ENCODE results near the gene ZFY. TPM values are rescaled to one million over a fixed set of nuclear protein-coding genes. Genes with fewer than 3 reads are reported as not detected.
A peak's percentile ranks its signal among the peaks of the same experiment; 100 is the strongest.

The ZFY gene
- total RNA-seq: 10 to 100 TPM in 2 of 3 donors, not detected in 1; 29.7 to 31.4 TPM
- 46.2 TPM for total RNA-seq (2013)

GRCh38 chrY:2934861-2935715 lies at the start of gene ZFY:
TSS of gene ZFY (plus strand) at chrY:2935381. CDS start at chrY:2953937, 18,556 bp downstream.
- H3K27ac Mint-ChIP-seq: peak within 1 kb of the TSS in 1 of 2 donors; percentile 93
- peak within 1 kb of the TSS; percentile 99 for H3K27ac ChIP-seq (ENCODE audit: low read length)
- no peaks in the 10 kb centered on the region for H3K36me3 ChIP-seq (ENCODE audit: control insufficient read depth, insufficient read depth, low read length)
- peak within 1 kb of the TSS; percentile 67 for H3K4me3 ChIP-seq (ENCODE audit: low read length)
- WGBS (ENCODE audit: insufficient coverage): under 1% methylated on average over 87 of the region's 91 CpGs
- intact Hi-C loops (cut with micrococcal nuclease): loop anchor here (2.0 kb wide), 1 partner anchor 94 kb away; the partner anchor contains the start of gene RPS4Y1
- H3K36me3 Mint-ChIP-seq: no peaks in the 10 kb centered on the region
- H3K27me3 Mint-ChIP-seq (ENCODE audit: low read depth in 2 of 2): no peaks in the 10 kb centered on the region
- H3K27me3 ChIP-seq (ENCODE audit: control insufficient read depth, insufficient read depth, low read length): no peaks in the 10 kb centered on the region
- DNase-seq (peak; percentile 72 to 82), ATAC-seq (peak in 2 of 3 donors; percentile 53 to 67)
- no peak for TF ChIP-seq CTCF (IDR thresholded peaks at IDR 0.05)
- peaks cover 0 to 16% of the 10 kb centered on the region in 2 donors for H3K4me1 Mint-ChIP-seq
- H3K9me3 Mint-ChIP-seq: no peaks in the 10 kb centered on the region
- H3K9me3 ChIP-seq (ENCODE audit: control insufficient read depth, insufficient read depth, low read length): no peaks in the 10 kb centered on the region
- H3K4me3 Mint-ChIP-seq: no peak within 1 kb of the TSS
- H3K4me1 ChIP-seq (ENCODE audit: control insufficient read depth, insufficient read depth, low read length): peaks cover 12% of the 10 kb centered on the region

- Mint-ChIP-seq H3K4me3 (no peak overlapping the region), H3K27me3 (ENCODE audit: low read depth in 2 of 2) (peaks cover 0 to 5% of the 10 kb centered on the region in 2 donors), H3K4me1 (peaks cover 0 to 13% of the 10 kb centered on the region in 2 donors), H3K36me3 (no peaks in the 10 kb centered on the region), H3K9me3 (no peaks in the 10 kb centered on the region), H3K27ac (no peak overlapping the region)
- Histone ChIP-seq H3K4me3 (ENCODE audit: low read length) (no peak overlapping the region), H3K4me1 (ENCODE audit: control insufficient read depth, insufficient read depth, low read length) (peaks cover 7% of the 10 kb centered on the region), H3K27ac (ENCODE audit: low read length) (no peak overlapping the region), H3K27me3 (ENCODE audit: control insufficient read depth, insufficient read depth, low read length) (no peaks in the 10 kb centered on the region), H3K36me3 (ENCODE audit: control insufficient read depth, insufficient read depth, low read length) (no peaks in the 10 kb centered on the region), H3K9me3 (ENCODE audit: control insufficient read depth, insufficient read depth, low read length) (no peaks in the 10 kb centered on the region)
- intact Hi-C loops (cut with micrococcal nuclease): no loop called here
- no peak for TF ChIP-seq CTCF (IDR thresholded peaks at IDR 0.05)
- no peak for ATAC-seq
- no peak for DNase-seq
- 91% methylated on average over 3 of the region's 3 CpGs for WGBS (ENCODE audit: insufficient coverage)
These were observed 49.3 kb upstream of the ZFY start for GRCh38 chrY:2885880-2886279.

- H3K27ac Mint-ChIP-seq: peak overlapping the region in 1 of 2 donors; percentile 4
- no peak for ATAC-seq
These were observed 47.8 kb upstream of the ZFY start for GRCh38 chrY:2887386-2887785.

More at GRCh38 chrY:2887386-2887785, 47.8 kb upstream of the ZFY start:
- Histone ChIP-seq H3K36me3 (ENCODE audit: control insufficient read depth, insufficient read depth, low read length) (no peaks in the 10 kb centered on the region), H3K27ac (ENCODE audit: low read length) (no peak overlapping the region), H3K27me3 (ENCODE audit: control insufficient read depth, insufficient read depth, low read length) (no peaks in the 10 kb centered on the region), H3K9me3 (ENCODE audit: control insufficient read depth, insufficient read depth, low read length) (no peaks in the 10 kb centered on the region), H3K4me1 (ENCODE audit: control insufficient read depth, insufficient read depth, low read length) (peaks cover 7% of the 10 kb centered on the region), H3K4me3 (ENCODE audit: low read length) (no peak overlapping the region)
- no peak for TF ChIP-seq CTCF (IDR thresholded peaks at IDR 0.05)
- no peaks in the 10 kb centered on the region for H3K27me3 Mint-ChIP-seq (ENCODE audit: low read depth in 2 of 2)
- no peak overlapping the region for H3K4me3 Mint-ChIP-seq
- H3K36me3 Mint-ChIP-seq: no peaks in the 10 kb centered on the region
- H3K9me3 Mint-ChIP-seq: no peaks in the 10 kb centered on the region
- peak in 1 of 2 donors; percentile 56 for DNase-seq
- H3K4me1 Mint-ChIP-seq: peaks cover 0 to 13% of the 10 kb centered on the region in 2 donors
- WGBS (ENCODE audit: insufficient coverage): 31% methylated on average over 5 of the region's 5 CpGs
- intact Hi-C loops (cut with micrococcal nuclease): no loop called here

Measured in natural killer cell (primary cell).